ENCODE results near the gene RYK.

DNA sequence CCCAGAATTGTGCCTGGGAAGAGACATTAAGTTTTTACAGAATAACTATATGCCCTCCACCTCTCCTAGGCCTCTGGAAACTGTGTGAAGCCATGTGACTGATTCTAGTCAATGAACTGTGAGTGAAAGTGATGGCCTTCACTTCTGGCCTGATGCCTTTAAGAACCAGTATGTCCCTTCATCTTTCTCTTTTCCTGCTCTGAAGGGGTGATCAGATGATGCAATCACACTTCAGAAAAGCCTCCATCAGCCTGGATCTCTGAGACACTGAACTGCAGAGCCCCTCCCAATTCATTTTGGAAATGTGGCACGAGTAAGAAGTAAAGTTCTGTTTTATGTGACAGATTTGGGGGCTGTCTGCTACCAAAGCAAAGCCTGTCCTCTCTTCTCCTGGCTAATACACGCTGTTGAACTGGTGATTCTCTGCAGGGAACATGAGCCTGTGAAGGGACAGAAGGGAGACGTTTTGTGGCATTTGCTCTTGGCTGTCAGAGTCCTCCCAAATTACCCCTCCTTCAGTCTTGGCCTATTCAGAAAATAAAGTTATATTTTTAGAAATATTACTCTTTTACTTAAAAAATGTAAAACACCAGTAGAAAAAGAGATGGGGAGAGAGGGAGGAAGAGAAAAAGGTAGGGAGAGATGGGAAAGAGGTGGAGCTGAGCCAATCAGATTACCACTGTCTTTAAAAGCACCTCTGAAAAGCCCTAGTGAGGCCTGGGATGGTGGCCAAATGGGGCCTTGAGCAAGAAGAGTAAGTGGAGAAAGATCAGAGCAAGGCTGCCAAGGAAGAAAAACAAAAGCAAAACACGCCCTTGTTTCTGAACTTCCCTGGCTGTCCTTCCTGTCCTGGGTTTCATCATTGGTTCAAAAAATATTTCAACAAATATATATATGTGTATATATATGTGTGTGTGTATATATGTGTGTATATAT, 40.9 kb upstream of the RYK start:
- TF ChIP-seq CTCF (IDR thresholded peaks at IDR 0.05; ENCODE audit: low read depth, low read length) = no peak
- TF ChIP-seq, protein P1, sequence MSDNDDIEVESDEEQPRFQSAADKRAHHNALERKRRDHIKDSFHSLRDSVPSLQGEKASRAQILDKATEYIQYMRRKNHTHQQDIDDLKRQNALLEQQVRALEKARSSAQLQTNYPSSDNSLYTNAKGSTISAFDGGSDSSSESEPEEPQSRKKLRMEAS (IDR thresholded peaks at IDR 0.05; ENCODE audit: low read depth, low read length) = no peak
- no peak for TF ChIP-seq POLR2A (IDR thresholded peaks at IDR 0.05; ENCODE audit: extremely low read depth, insufficient read length)
- TF ChIP-seq MYC (IDR thresholded peaks at IDR 0.05; ENCODE audit: low read depth, low read length) = no peak

Data from NB4 (cell line).